Adrenal gland (tissue), 12 donors: ENCODE measurements around the gene CMTR1. TPM values are rescaled to one million over a fixed set of nuclear protein-coding genes. Genes with fewer than 3 reads are reported as not detected.

Experiments
- DNase-seq, 7 donors: peaks; one replicate each; pipeline ENCODE4 v3.0.0-alpha.2; 2019 to 2020
- H3K27ac ChIP-seq, 5 donors: fragments of 200-600 bp; sonication (generic) in 4 of 5; 1 replicate in 3 of 5; 2 replicates in 2 of 5; pipeline versions ENCODE4 v1.5.1 to v1.8.0; 2016 to 2020; ENCODE audit warnings: mild to moderate bottlenecking in 1 of 5
- H3K27me3 ChIP-seq: fragments of 200-600 bp; 2 replicates; pipeline ENCODE4 v1.8.0; 2021
- H3K36me3 ChIP-seq, 2 donors: fragments of 200-600 bp; replicated peaks in 1 of 2; 1 replicate in 1 of 2; 2 replicates in 1 of 2; pipeline versions ENCODE4 v1.5.1 to v1.8.0; 2018 to 2022
- H3K4me1 ChIP-seq, 2 donors: fragments of 200-600 bp; replicated peaks in 1 of 2; 1 replicate in 1 of 2; 2 replicates in 1 of 2; pipeline versions ENCODE4 v1.5.1 to v1.8.0; 2018 to 2021
- H3K4me3 ChIP-seq, 4 donors: fragments of 200-600 bp; sonication (generic) in 3 of 4; one replicate each; pipeline ENCODE4 v1.5.1; 2016 to 2018
- H3K9me3 ChIP-seq, 3 donors: fragments of 200-600 bp; sonication (generic) in 1 of 3; replicated peaks in 1 of 3; 1 replicate in 2 of 3; 2 replicates in 1 of 3; pipeline versions ENCODE4 v1.5.1 to v1.8.0; 2016 to 2021
- POLR2A ChIP-seq, 2 donors: fragments of 450-650 bp; IDR thresholded peaks; one replicate each; pipeline ENCODE4 v1.6.1; 2017; ENCODE audit warnings: antibody characterized with exemption in 2 of 2, mild to moderate bottlenecking in 2 of 2, moderate library complexity in 1 of 2
- WGBS, 4 donors: extraction: QIAGEN DNeasy Blood & Tissue Kit in 2 of 4; methylation state at CpG; one replicate each; pipeline versions ENCODE4 v1.1.5 to v1.1.7; 2013 to 2017; 5-methylcytosine and 5-hydroxymethylcytosine counted together
- intact Hi-C, 2 donors: fragments of 100-400 bp; cut with DNase I; formaldehyde crosslinking; loops; one replicate each; pipeline versions ENCODE4 v1.14.1 to v1.15.0; 2022 to 2023
- polyA plus RNA-seq, 3 donors: library from polyadenylated mRNA; stranded (reverse); fragments of 200-250 nt in 2 of 3; fragments of 350-450 nt in 1 of 3; fragmentation: Illumina TruSeq in 1 of 3; extraction: RNeasy Lipid Tissue Mini Kit (QIAGEN cat#74804) in 1 of 3; gene quantifications; one replicate each; pipeline ENCODE4 v1.2.3, GENCODE V29; 2013 to 2014
- total RNA-seq, 9 donors: library from RNA; depleted of rRNA in 4 of 9; stranded (reverse); fragments of >200 nt in 4 of 9; fragments of 120-200 nt in 1 of 9; fragmentation: NEBNext Ultra II Directional in 1 of 9; extraction: Animal tissue kit (Norgen Biotek cat#: 25700) in 1 of 9; gene quantifications; one replicate each; pipeline versions ENCODE4 v1.1.0 to v1.2.4, GENCODE V29; 2013 to 2023
- TF ChIP-seq, protein P1 (sequence below), 6 experiments: fragments of 450-650 bp in 4 of 6; fragments of 200-600 bp in 2 of 6; sonication (generic) in 1 of 6; IDR thresholded peaks; 1 replicate in 5 of 6; 2 replicates in 1 of 6; pipeline versions ENCODE4 v1.5.1 to v1.8.0; 2016 to 2021; ENCODE audit warnings: antibody characterized with exemption in 6 of 6, mild to moderate bottlenecking in 2 of 6, moderate library complexity in 1 of 6
- donor health status: healthy with polysubstance abuse.
- donor health status: Bipolar disorder and iron deficiency.
- donor health status: DM: yes; HTN: yes; CAD: no.
- donor health status: DM: no; HTN: no; CAD: no.
- donor health status: DM: no; HTN: no; CAD: no.
- donor health status: DM: yes; HTN: yes; CAD: no.

Gene CMTR1
- total and polyA plus RNA-seq, 12 donors = 21.0 to 48.1 (median 31.9) TPM

DNA sequence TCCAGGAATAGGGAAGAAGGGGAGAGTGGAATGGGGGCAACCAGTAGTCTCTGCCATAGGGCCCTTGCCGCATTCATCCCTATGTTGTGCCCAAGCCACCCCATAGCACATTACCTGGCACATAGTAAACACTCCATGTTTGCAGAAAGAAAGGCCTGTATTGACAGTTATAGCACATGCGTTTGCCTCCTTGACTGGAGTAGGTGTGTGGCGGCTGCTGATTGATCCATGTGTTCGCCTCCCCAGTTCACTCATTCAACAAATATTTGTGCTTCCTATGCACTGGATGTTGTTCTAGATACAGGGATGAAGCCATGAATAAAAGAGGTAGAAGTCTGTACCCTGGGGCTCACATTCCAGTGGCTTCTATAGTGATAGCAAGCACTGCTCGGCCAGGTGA lies 86.4 kb downstream of the CMTR1 start:
- Histone ChIP-seq H3K27me3 (no peaks in the 10 kb centered on the region), H3K27ac (no peak overlapping the region), H3K4me3 (no peak overlapping the region), H3K36me3 (no peaks in the 10 kb centered on the region), H3K4me1 (peaks cover 0 to 9% of the 10 kb centered on the region in 2 donors), H3K9me3 (no peaks in the 10 kb centered on the region)
- no peak for DNase-seq
- no peak for TF ChIP-seq POLR2A (IDR thresholded peaks at IDR 0.05)
- TF ChIP-seq, protein P1, sequence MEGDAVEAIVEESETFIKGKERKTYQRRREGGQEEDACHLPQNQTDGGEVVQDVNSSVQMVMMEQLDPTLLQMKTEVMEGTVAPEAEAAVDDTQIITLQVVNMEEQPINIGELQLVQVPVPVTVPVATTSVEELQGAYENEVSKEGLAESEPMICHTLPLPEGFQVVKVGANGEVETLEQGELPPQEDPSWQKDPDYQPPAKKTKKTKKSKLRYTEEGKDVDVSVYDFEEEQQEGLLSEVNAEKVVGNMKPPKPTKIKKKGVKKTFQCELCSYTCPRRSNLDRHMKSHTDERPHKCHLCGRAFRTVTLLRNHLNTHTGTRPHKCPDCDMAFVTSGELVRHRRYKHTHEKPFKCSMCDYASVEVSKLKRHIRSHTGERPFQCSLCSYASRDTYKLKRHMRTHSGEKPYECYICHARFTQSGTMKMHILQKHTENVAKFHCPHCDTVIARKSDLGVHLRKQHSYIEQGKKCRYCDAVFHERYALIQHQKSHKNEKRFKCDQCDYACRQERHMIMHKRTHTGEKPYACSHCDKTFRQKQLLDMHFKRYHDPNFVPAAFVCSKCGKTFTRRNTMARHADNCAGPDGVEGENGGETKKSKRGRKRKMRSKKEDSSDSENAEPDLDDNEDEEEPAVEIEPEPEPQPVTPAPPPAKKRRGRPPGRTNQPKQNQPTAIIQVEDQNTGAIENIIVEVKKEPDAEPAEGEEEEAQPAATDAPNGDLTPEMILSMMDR (IDR thresholded peaks at IDR 0.05) = no peak
- WGBS, 4 donors = 81 to 95% (median 90%) methylated on average over 5 of the region's 5 CpGs
- intact Hi-C loops = no loop called here

DNA sequence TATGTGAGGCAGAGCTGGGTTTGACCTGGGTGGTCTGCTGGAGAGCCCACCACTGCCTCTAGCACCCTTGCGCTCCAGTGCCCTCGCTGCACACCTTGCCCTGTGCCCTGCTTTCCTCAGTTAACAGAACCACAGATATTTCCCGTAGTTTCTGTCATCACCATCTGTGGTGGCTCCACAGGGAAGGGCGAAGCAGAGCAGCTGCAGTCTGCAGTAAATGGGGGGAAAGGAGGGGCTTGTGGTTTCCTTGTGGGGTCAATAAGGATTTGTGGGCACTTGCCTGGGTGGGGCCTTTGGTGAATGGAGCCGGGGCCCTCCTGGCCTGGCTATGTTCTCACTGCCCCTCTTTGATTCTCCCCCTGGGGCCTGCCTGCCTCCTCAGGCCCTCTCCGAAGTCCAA lies 87.9 kb downstream of the CMTR1 start:
- Histone ChIP-seq H3K9me3 (no peaks in the 10 kb centered on the region), H3K27ac (no peak overlapping the region), H3K27me3 (no peaks in the 10 kb centered on the region), H3K4me1 (peaks cover 0 to 6% of the 10 kb centered on the region in 2 donors), H3K4me3 (no peak overlapping the region), H3K36me3 (no peaks in the 10 kb centered on the region)
- TF ChIP-seq, protein P1 (IDR thresholded peaks at IDR 0.05) = no peak
- TF ChIP-seq POLR2A (IDR thresholded peaks at IDR 0.05) = no peak
- no peak for DNase-seq
- 65 to 75% (median 70%) methylated on average over 5 to 6 of the region's 6 CpGs for WGBS, 4 donors
- intact Hi-C loops = no loop called here

DNA sequence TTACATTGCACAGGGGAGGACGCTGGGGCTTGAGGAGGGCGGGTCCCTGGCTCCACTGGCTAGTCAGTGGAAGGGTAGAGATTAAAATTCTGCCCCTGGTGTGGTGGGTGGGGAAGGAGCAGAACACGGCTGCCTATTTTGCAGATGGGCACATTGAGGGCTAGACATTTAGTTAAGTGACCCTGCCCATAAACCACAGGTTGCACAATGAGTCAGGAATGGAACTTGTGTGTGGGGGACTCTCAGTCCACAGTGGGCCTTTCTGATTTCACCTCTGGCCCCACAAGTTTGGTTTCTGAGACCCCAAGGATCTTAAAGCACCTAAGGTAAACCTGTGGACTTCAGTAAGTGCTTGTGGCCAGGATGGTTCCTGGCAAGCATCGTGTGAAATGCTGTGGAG lies 88.7 kb downstream of the CMTR1 start:
- DNase-seq = no peak
- no peak overlapping the region for H3K4me3 ChIP-seq
- H3K27ac ChIP-seq = no peak overlapping the region
- intact Hi-C loops = no loop called here
- no peaks in the 10 kb centered on the region for H3K4me1 ChIP-seq
- H3K36me3 ChIP-seq = no peaks in the 10 kb centered on the region
- H3K9me3 ChIP-seq = no peaks in the 10 kb centered on the region
- TF ChIP-seq, protein P1 (IDR thresholded peaks at IDR 0.05) = no peak
- TF ChIP-seq POLR2A (IDR thresholded peaks at IDR 0.05) = no peak
- 54 to 60% (median 57%) methylated on average over 4 of the region's 4 CpGs for WGBS, 4 donors
- H3K27me3 ChIP-seq = no peaks in the 10 kb centered on the region

DNA sequence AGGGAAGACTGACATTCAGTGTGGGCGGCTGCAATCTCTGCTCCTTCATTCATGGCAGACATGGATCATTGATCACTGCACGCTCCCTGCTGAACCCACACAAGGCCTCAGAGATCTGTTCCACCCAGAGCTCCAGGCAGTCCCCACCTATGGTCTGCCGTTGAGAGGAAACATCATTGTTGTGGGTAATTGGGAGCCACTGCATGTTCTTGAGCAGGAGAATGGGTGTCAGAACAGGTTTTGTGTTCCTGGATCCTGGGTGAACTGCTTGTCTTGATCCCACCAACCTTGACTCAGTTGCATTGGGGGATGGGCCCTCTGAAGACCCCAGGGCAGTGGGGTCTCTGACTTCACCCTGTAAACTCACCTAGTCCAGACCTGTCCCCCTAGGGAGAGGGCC lies 89.8 kb downstream of the CMTR1 start:
- intact Hi-C loops = no loop called here
- no peak for DNase-seq
- TF ChIP-seq POLR2A (IDR thresholded peaks at IDR 0.05) = no peak
- TF ChIP-seq, protein P1 (IDR thresholded peaks at IDR 0.05) = no peak
- Histone ChIP-seq H3K36me3 (no peaks in the 10 kb centered on the region), H3K9me3 (no peaks in the 10 kb centered on the region), H3K27me3 (no peaks in the 10 kb centered on the region), H3K27ac (no peak overlapping the region), H3K4me3 (no peak overlapping the region), H3K4me1 (no peaks in the 10 kb centered on the region)
- WGBS, 4 donors = 82 to 88% (median 85%) methylated on average over 2 to 3 of the region's 3 CpGs
